ENCODE measurements around the gene TGIF1.
"Not testable (repeated sequence)": the region's sequence is repeated elsewhere in the genome, so short reads cannot be mapped to it uniquely, and the experiment has no call there.

The TGIF1 gene

GRCh38 chr18:3456686-3457069 lies 6.7 kb downstream of the TGIF1 start:
- Mint-ChIP-seq H3K36me3 (ENCODE audit: low read depth) (peaks cover 30% of the 10 kb centered on the region), H3K27ac (no peak overlapping the region), H3K9me3 (peaks cover 11% of the 10 kb centered on the region), H3K4me3 (peak overlapping the region; percentile 23), H3K27me3 (ENCODE audit: low read depth) (no peaks in the 10 kb centered on the region), H3K4me1 (ENCODE audit: low read depth) (peaks cover 42% of the 10 kb centered on the region)

DNA sequence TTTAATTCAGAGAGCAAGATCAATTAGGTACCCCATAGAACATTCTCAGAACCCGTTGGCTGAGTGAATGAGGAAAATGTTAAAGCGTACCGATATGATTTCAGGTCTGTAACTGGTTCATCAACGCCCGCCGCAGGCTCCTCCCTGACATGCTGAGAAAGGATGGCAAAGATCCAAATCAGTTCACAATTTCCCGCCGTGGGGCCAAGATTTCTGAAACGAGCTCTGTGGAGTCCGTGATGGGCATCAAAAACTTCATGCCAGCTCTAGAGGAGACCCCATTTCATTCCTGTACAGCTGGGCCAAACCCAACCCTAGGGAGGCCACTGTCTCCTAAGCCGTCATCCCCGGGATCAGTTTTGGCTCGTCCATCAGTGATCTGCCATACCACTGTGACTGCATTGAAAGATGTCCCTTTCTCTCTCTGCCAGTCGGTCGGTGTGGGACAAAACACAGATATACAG lies 7.3 kb downstream of the TGIF1 start:
- H3K4me1 Mint-ChIP-seq (ENCODE audit: low read depth), result peaks cover 42% of the 10 kb centered on the region
- H3K27ac Mint-ChIP-seq, result peak overlapping the region; percentile 42
- H3K36me3 Mint-ChIP-seq (ENCODE audit: low read depth), result peaks cover 35% of the 10 kb centered on the region
- H3K4me3 Mint-ChIP-seq, result no peak overlapping the region
- H3K9me3 Mint-ChIP-seq, result peaks cover 16% of the 10 kb centered on the region
- no peaks in the 10 kb centered on the region for H3K27me3 Mint-ChIP-seq (ENCODE audit: low read depth)

DNA sequence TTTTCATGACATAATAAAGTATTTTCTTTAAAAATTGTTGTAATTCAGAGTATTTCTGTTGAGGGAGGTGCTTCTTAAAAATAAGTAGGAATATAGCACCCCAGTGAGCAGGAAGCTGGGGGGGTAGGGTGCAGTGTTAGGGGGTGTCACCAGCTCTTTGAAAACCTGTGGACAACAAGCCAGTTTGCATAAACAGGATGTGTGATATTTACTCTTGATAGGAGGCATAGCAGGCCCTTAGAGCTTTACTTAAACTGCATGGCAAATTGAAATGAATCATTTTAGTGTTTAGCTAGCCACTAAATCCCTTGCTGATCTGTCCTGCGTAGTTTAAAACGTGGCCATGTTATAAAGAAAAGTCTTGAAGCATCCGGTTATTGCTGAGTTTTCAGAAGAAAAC lies 8.4 kb downstream of the TGIF1 start:
- Mint-ChIP-seq H3K4me3 (peak overlapping the region; percentile 51), H3K9me3 (peaks cover 16% of the 10 kb centered on the region), H3K4me1 (ENCODE audit: low read depth) (peaks cover 36% of the 10 kb centered on the region), H3K27me3 (ENCODE audit: low read depth) (no peaks in the 10 kb centered on the region), H3K36me3 (ENCODE audit: low read depth) (peaks cover 33% of the 10 kb centered on the region), H3K27ac (peak overlapping the region; percentile 59)

GRCh38 chr18:3458952-3459853 lies 9.2 kb downstream of the TGIF1 start:
- peak overlapping the region; percentile 59 for H3K27ac Mint-ChIP-seq
- H3K9me3 Mint-ChIP-seq, result peaks cover 16% of the 10 kb centered on the region
- H3K4me3 Mint-ChIP-seq, result peak overlapping the region; percentile 51
- H3K36me3 Mint-ChIP-seq (ENCODE audit: low read depth), result peaks cover 33% of the 10 kb centered on the region
- peaks cover 32% of the 10 kb centered on the region for H3K4me1 Mint-ChIP-seq (ENCODE audit: low read depth)
- no peaks in the 10 kb centered on the region for H3K27me3 Mint-ChIP-seq (ENCODE audit: low read depth)

GRCh38 chr18:3460823-3461398 lies 10.9 kb downstream of the TGIF1 start:
- H3K4me1 Mint-ChIP-seq (ENCODE audit: low read depth), result peaks cover 26% of the 10 kb centered on the region
- H3K27ac Mint-ChIP-seq, result no peak overlapping the region
- peaks cover 16% of the 10 kb centered on the region for H3K9me3 Mint-ChIP-seq
- no peak overlapping the region for H3K4me3 Mint-ChIP-seq
- no peaks in the 10 kb centered on the region for H3K27me3 Mint-ChIP-seq (ENCODE audit: low read depth)
- peaks cover 33% of the 10 kb centered on the region for H3K36me3 Mint-ChIP-seq (ENCODE audit: low read depth)

GRCh38 chr18:3461704-3462103 lies 11.7 kb downstream of the TGIF1 start:
- H3K4me1 Mint-ChIP-seq (ENCODE audit: low read depth), result peaks cover 32% of the 10 kb centered on the region
- H3K27me3 Mint-ChIP-seq (ENCODE audit: low read depth), result no peaks in the 10 kb centered on the region
- peaks cover 16% of the 10 kb centered on the region for H3K9me3 Mint-ChIP-seq
- no peak overlapping the region for H3K27ac Mint-ChIP-seq
- peaks cover 29% of the 10 kb centered on the region for H3K36me3 Mint-ChIP-seq (ENCODE audit: low read depth)
- no peak overlapping the region for H3K4me3 Mint-ChIP-seq

GRCh38 chr18:3463051-3463450 lies 13.1 kb downstream of the TGIF1 start:
- peaks cover 16% of the 10 kb centered on the region for H3K9me3 Mint-ChIP-seq
- H3K27me3 Mint-ChIP-seq (ENCODE audit: low read depth), result no peaks in the 10 kb centered on the region
- peaks cover 18% of the 10 kb centered on the region for H3K36me3 Mint-ChIP-seq (ENCODE audit: low read depth)
- peaks cover 30% of the 10 kb centered on the region for H3K4me1 Mint-ChIP-seq (ENCODE audit: low read depth)
- no peak overlapping the region for H3K4me3 Mint-ChIP-seq
- no peak overlapping the region for H3K27ac Mint-ChIP-seq

- Mint-ChIP-seq H3K4me1 (ENCODE audit: low read depth) (peaks cover 12% of the 10 kb centered on the region), H3K27me3 (ENCODE audit: low read depth) (no peaks in the 10 kb centered on the region), H3K27ac (no peak overlapping the region), H3K9me3 (peaks cover 10% of the 10 kb centered on the region), H3K36me3 (ENCODE audit: low read depth) (peaks cover 5% of the 10 kb centered on the region), H3K4me3 (no peak overlapping the region)
These were observed 16.1 kb downstream of the TGIF1 start for GRCh38 chr18:3466045-3466444.

DNA sequence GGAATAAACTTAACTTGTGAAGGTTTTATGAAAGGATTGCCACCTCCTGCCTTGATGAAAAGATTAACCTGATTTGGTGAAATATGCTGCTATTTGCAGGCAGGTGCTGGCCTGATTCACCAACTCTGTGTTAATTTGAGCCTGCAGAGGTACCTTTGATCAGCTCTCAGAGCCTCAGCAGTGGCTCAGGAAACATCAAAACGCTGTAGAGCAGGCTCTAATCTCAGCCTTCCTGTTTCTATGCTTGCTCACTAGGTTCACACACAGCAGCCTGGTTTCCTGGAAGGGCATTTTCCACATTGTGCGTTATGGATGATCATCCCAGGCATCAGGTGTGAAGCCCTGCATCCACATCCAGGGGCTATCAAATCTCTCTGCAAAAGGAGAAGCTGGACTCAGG lies 16.9 kb downstream of the TGIF1 start:
- Mint-ChIP-seq H3K9me3 (peaks cover 4% of the 10 kb centered on the region), H3K4me3 (no peak overlapping the region), H3K36me3 (ENCODE audit: low read depth) (peaks cover 4% of the 10 kb centered on the region), H3K4me1 (ENCODE audit: low read depth) (peaks cover 12% of the 10 kb centered on the region), H3K27ac (no peak overlapping the region), H3K27me3 (ENCODE audit: low read depth) (no peaks in the 10 kb centered on the region)

DNA sequence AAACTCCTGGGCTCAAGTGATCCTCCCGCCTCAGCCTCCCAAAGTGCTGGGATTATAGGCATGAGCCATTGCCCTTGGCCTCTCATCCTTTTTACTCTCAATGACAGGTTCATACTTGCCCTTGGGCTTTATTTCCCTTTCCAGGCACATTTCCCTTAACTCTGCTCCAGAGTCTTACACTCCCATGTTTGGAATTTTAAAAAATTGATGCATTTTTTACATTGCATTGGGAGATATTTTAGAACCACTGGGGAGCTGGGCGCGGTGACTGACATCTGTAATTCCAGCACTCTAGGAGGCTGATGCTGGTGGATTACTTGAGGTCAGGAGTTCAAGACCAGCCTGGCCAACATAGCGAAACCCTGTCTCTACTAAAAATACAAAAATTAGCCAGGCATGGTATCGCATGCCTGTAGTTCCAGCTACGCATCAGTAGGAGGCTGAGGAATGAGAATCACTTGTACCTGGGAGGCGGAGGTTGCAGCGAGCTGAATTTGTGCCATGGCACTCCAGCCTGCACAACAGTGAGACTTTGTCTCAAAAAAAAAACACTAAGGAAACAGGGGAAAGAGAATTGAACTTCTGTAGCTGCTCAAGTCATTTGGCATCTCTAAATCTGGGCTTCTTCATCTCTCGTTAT lies 18.2 kb downstream of the TGIF1 start:
- no peaks in the 10 kb centered on the region for H3K36me3 Mint-ChIP-seq (ENCODE audit: low read depth)

DNA sequence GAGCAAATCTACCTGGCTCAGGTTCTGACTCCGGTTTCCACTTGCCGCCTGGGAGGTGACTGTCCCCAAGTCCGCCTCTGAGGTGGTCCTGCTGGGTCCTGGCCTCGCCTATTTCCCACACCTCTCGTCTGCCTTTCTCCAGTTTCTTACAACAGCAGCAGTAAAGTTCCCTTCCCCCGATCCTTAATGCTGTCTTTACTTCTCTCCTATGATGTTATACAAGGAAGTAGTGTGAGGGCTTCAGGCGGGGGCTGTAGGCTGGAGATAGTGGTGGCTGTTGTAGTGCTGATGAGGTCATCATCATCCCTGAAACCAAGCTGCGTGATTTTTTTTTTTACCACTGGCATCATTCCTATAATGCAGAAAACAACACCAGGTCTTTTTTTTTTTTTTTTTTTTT lies 18.9 kb downstream of the TGIF1 start:
- no peaks in the 10 kb centered on the region for H3K9me3 Mint-ChIP-seq
- no peak overlapping the region for H3K27ac Mint-ChIP-seq

More for the DNA sequence above, 18.2 kb downstream of the TGIF1 start:
- no peak overlapping the region for H3K4me3 Mint-ChIP-seq
- H3K4me1 Mint-ChIP-seq (ENCODE audit: low read depth), result peaks cover 13% of the 10 kb centered on the region
- H3K27ac Mint-ChIP-seq, result no peak overlapping the region
- no peaks in the 10 kb centered on the region for H3K9me3 Mint-ChIP-seq
- peaks cover 2% of the 10 kb centered on the region for H3K27me3 Mint-ChIP-seq (ENCODE audit: low read depth)

DNA sequence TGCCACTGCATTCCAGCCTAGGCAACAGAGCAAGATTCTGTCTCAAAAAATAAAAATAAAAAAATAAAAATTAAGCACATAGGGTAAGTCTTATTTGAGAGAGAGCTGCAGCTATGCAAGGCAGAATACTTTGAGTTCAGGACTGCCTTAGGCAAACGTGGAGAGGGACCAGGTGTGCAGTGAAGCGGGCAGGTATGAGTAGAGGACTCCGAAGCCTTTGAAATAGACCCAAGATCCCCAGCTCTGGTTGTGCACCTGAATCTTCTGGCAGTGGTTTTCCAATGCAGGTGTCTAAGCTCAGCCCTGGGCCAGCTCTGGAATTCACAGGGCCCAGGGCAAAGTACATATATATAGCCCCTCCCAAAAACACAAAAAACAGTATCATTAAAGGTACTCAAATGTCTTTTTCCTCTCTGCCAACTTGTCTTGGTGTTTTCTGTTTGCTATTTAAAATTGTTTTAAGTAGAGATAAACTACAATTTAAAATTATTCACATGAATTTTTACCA lies 21.2 kb downstream of the TGIF1 start:
- H3K36me3 Mint-ChIP-seq (ENCODE audit: low read depth), result peaks cover 4% of the 10 kb centered on the region
- peaks cover 2% of the 10 kb centered on the region for H3K27me3 Mint-ChIP-seq (ENCODE audit: low read depth)
- H3K4me1 Mint-ChIP-seq (ENCODE audit: low read depth), result peaks cover 17% of the 10 kb centered on the region
- no peak overlapping the region for H3K27ac Mint-ChIP-seq
- no peaks in the 10 kb centered on the region for H3K9me3 Mint-ChIP-seq
- no peak overlapping the region for H3K4me3 Mint-ChIP-seq

More for the DNA sequence above, 18.9 kb downstream of the TGIF1 start:
- Mint-ChIP-seq H3K36me3 (ENCODE audit: low read depth) (no peaks in the 10 kb centered on the region), H3K4me3 (no peak overlapping the region), H3K27me3 (ENCODE audit: low read depth) (peaks cover 2% of the 10 kb centered on the region), H3K4me1 (ENCODE audit: low read depth) (peaks cover 18% of the 10 kb centered on the region)

GRCh38 chr18:3472121-3472520 lies 22.1 kb downstream of the TGIF1 start:
- H3K27me3 Mint-ChIP-seq (ENCODE audit: low read depth); H3K27ac Mint-ChIP-seq; H3K9me3 Mint-ChIP-seq; H3K36me3 Mint-ChIP-seq (ENCODE audit: low read depth); H3K4me3 Mint-ChIP-seq: not testable (repeated sequence)
- peaks cover 11% of the 10 kb centered on the region for H3K4me1 Mint-ChIP-seq (ENCODE audit: low read depth)

DNA sequence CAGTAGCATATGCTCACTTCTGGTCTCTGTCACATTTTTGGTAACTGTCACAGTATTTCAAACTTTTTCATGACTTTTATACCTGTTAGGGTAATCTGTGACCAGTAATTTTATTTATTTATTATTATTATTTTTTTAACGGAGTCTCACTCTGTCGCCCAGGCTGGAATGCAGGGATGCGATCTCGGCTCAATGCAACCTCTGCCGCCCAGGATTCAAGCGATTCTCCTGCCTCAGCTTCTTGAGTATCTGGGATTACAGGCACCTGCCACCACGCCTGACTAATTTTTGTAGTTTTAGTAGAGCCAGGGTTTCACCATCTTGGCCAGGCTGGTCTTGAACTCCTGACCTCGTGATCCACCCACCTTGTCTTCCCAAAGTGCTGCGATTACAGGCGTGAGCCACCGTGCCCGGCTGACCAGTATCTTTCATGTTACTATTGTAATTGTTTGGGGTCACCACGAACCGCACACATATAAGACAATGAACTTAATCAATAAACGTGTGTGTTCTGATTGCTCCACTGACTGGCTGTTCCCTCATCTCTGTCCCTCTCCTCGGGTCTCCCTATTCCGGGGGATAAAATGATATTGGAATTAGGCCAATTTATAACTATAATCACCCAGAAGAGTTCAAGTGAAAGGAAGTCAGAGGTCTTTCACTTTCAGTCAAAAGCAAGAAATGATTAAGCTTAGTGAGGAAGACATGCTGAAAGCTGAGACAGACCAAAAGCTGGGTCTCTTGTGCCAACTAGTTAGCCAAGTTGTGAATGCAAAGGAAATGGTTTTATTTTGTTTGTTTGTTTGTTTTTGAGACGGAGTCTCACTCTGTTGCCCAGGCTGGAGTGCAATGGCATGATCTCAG lies 22.9 kb downstream of the TGIF1 start:
- H3K36me3 Mint-ChIP-seq (ENCODE audit: low read depth), result peaks cover 4% of the 10 kb centered on the region
- H3K27ac Mint-ChIP-seq, result no peak overlapping the region
- peaks cover 9% of the 10 kb centered on the region for H3K4me1 Mint-ChIP-seq (ENCODE audit: low read depth)
- H3K4me3 Mint-ChIP-seq, result no peak overlapping the region
- peaks cover 2% of the 10 kb centered on the region for H3K27me3 Mint-ChIP-seq (ENCODE audit: low read depth)
- H3K9me3 Mint-ChIP-seq, result no peaks in the 10 kb centered on the region
